ENCODE data around the gene ZNF304. TPM values are rescaled to one million over a fixed set of nuclear protein-coding genes. Genes with fewer than 3 reads are reported as not detected.

The ZNF304 gene
- total and polyA plus RNA-seq, 2 of the 13 experiments (the other 11 are each of a cell fraction or from before 2014, with no cell fraction given): 3.4 to 8.0 TPM

GRCh38 chr19:57350877-57351805, at the start of gene ZNF304 (continued):
- TF ChIP-seq, protein P1, sequence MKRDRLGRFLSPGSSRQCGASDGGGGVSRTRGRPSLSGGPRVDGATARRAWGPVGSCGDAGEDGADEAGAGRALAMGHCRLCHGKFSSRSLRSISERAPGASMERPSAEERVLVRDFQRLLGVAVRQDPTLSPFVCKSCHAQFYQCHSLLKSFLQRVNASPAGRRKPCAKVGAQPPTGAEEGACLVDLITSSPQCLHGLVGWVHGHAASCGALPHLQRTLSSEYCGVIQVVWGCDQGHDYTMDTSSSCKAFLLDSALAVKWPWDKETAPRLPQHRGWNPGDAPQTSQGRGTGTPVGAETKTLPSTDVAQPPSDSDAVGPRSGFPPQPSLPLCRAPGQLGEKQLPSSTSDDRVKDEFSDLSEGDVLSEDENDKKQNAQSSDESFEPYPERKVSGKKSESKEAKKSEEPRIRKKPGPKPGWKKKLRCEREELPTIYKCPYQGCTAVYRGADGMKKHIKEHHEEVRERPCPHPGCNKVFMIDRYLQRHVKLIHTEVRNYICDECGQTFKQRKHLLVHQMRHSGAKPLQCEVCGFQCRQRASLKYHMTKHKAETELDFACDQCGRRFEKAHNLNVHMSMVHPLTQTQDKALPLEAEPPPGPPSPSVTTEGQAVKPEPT (CRISPR knock-in tag; IDR thresholded peaks at IDR 0.05; ENCODE audit: low read depth): 0 out of 2 replicates have a peak, but pooled peaks have one; percentile 42
- no peak for TF ChIP-seq DPF2 (CRISPR knock-in tag; IDR thresholded peaks at IDR 0.05; ENCODE audit: borderline replicate concordance, low read depth)
- TF ChIP-seq ZNF800 (CRISPR knock-in tag; IDR thresholded peaks at IDR 0.05): no peak
- TF ChIP-seq CEBPG (CRISPR knock-in tag; IDR thresholded peaks at IDR 0.05): no peak; the same call in 1 of the 2 replicates
- no peak for TF ChIP-seq RAD21 (CRISPR knock-in tag; IDR thresholded peaks at IDR 0.05)
- TF ChIP-seq ZNF136 (CRISPR knock-in tag; IDR thresholded peaks at IDR 0.05; ENCODE audit: low read depth): no peak
- no peak for TF ChIP-seq ZNF672 (CRISPR knock-in tag; IDR thresholded peaks at IDR 0.05)
- TF ChIP-seq MNT (IDR thresholded peaks at IDR 0.05): peak; percentile 23; the same call in 1 of the 2 replicates
- no peak for TF ChIP-seq SMARCE1 (IDR thresholded peaks at IDR 0.05; ENCODE audit: borderline replicate concordance)
- TF ChIP-seq, protein P2, sequence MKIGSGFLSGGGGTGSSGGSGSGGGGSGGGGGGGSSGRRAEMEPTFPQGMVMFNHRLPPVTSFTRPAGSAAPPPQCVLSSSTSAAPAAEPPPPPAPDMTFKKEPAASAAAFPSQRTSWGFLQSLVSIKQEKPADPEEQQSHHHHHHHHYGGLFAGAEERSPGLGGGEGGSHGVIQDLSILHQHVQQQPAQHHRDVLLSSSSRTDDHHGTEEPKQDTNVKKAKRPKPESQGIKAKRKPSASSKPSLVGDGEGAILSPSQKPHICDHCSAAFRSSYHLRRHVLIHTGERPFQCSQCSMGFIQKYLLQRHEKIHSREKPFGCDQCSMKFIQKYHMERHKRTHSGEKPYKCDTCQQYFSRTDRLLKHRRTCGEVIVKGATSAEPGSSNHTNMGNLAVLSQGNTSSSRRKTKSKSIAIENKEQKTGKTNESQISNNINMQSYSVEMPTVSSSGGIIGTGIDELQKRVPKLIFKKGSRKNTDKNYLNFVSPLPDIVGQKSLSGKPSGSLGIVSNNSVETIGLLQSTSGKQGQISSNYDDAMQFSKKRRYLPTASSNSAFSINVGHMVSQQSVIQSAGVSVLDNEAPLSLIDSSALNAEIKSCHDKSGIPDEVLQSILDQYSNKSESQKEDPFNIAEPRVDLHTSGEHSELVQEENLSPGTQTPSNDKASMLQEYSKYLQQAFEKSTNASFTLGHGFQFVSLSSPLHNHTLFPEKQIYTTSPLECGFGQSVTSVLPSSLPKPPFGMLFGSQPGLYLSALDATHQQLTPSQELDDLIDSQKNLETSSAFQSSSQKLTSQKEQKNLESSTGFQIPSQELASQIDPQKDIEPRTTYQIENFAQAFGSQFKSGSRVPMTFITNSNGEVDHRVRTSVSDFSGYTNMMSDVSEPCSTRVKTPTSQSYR (CRISPR knock-in tag; IDR thresholded peaks at IDR 0.05; ENCODE audit: borderline replicate concordance): no peak
- peak; percentile 14; the same call in 1 of the 2 replicates for TF ChIP-seq ZNF564 (CRISPR knock-in tag; IDR thresholded peaks at IDR 0.05)
- no peak for TF ChIP-seq ZNF569 (CRISPR knock-in tag; IDR thresholded peaks at IDR 0.05; ENCODE audit: borderline replicate concordance)
- peak; percentile 40; the same call in 1 of the 2 replicates for TF ChIP-seq ZSCAN29 (CRISPR knock-in tag; conservative IDR thresholded peaks at IDR 0.05)
- TF ChIP-seq NFKBIZ (CRISPR knock-in tag; IDR thresholded peaks at IDR 0.05): no peak
- TF ChIP-seq ZNF510 (CRISPR knock-in tag; IDR thresholded peaks at IDR 0.05; ENCODE audit: low read depth): no peak
- no peak for TF ChIP-seq PRDM15 (CRISPR knock-in tag; IDR thresholded peaks at IDR 0.05)

Data from HepG2 (cell line).